Kidney (tissue), 14 donors: ENCODE results near the gene RPN1. TPM values are rescaled to one million over a fixed set of nuclear protein-coding genes. Genes with fewer than 3 reads are reported as not detected.

Experiments used
- DNase-seq, 5 donors: peaks; one replicate each; pipeline ENCODE4 v3.0.0-alpha.2; 2013 to 2020
- FAIRE-seq: peaks from 2 replicates; lab custom pipeline; 2012; peaks lifted over from hg19 to GRCh38; lab: Jason Lieb, UNC
- H3K27ac ChIP-seq, 2 donors: one replicate each; pipeline ENCODE4 v1.7.0; 2013; ENCODE audit warnings: low read depth in 2 of 2, low read length in 2 of 2, inconsistent platforms in 1 of 2
- H3K27me3 ChIP-seq: one replicate; pipeline ENCODE4 v1.7.1; 2013; ENCODE audit warnings: low read length, inconsistent platforms; ENCODE audit not compliant: control insufficient read depth, insufficient read depth
- H3K36me3 ChIP-seq, 3 donors: one replicate each; pipeline versions ENCODE4 v1.7.0 to v1.7.1; 2013; ENCODE audit warnings: low read length in 3 of 3, control low read depth in 1 of 3, inconsistent platforms in 1 of 3; ENCODE audit not compliant: insufficient read depth in 3 of 3, control insufficient read depth in 2 of 3
- H3K4me1 ChIP-seq, 3 donors: one replicate each; pipeline versions ENCODE4 v1.7.0 to v1.7.1; 2013; ENCODE audit warnings: low read length in 3 of 3, inconsistent platforms in 1 of 3, low read depth in 1 of 3; ENCODE audit not compliant: control insufficient read depth in 2 of 3, insufficient read depth in 2 of 3
- H3K4me3 ChIP-seq, 3 donors: one replicate each; pipeline versions ENCODE4 v1.7.0 to v1.8.1; 2013; ENCODE audit warnings: low read length in 3 of 3, control low read depth in 1 of 3, inconsistent platforms in 1 of 3
- H3K9ac ChIP-seq, 3 donors: one replicate each; pipeline versions ENCODE4 v1.7.0 to v1.7.1; 2013; ENCODE audit warnings: low read length in 3 of 3, control low read depth in 1 of 3, inconsistent platforms in 1 of 3
- H3K9me3 ChIP-seq, 3 donors: one replicate each; pipeline versions ENCODE4 v1.7.0 to v1.7.1; 2013; ENCODE audit warnings: low read length in 3 of 3, control low read depth in 1 of 3, inconsistent platforms in 1 of 3; ENCODE audit not compliant: control insufficient read depth in 2 of 3, insufficient read depth in 1 of 3
- intact Hi-C: fragments of 100-400 bp; cut with DNase I; formaldehyde crosslinking; loops from one replicate; pipeline ENCODE4 v1.11.1; 2022
- polyA plus RNA-seq: library from polyadenylated mRNA; stranded (reverse); fragments of 350-450 nt; fragmentation: Illumina TruSeq; extraction: RNeasy Lipid Tissue Mini Kit (QIAGEN cat#74804); gene quantifications from one replicate; pipeline ENCODE4 v1.2.3, GENCODE V29; 2014; ENCODE audit warnings: low read depth, low replicate concordance; ENCODE audit not compliant: insufficient read depth
- total RNA-seq: library from RNA; stranded (reverse); fragmentation: NEBNext Ultra II Directional; extraction: Animal tissue kit (Norgen Biotek cat#: 25700); gene quantifications from one replicate; pipeline ENCODE4 v1.2.1, GENCODE V29; 2021
- TF ChIP-seq, protein P1 (sequence below): IDR thresholded peaks from 3 replicates; pipeline ENCODE4 v1.5.1; 2012; ENCODE audit warnings: mild to moderate bottlenecking, moderate library complexity, borderline replicate concordance; ENCODE audit not compliant: insufficient read depth; ENCODE audit errors: extremely low read depth
- donor health status: control.
- donor health status: control.
- donor health status: control.
- donor health status: control.
- donor health status: control.
- donor health status: DM: yes; HTN: yes; CAD: no.
- donor health status: Normal renal cell carcinoma (clear cell type).

The RPN1 gene
- total and polyA plus RNA-seq, 2 donors from 2014 or later = 192 to 234 TPM

GRCh38 chr3:128634075-128634611 lies 16.5 kb downstream of the RPN1 start:
- no peak for FAIRE-seq
- Histone ChIP-seq H3K9me3 (no peaks in the 10 kb centered on the region), H3K36me3 (peaks cover 2 to 20% (median 19%) of the 10 kb centered on the region in 3 donors), H3K4me1 (no peaks in the 10 kb centered on the region), H3K27me3 (no peaks in the 10 kb centered on the region), H3K4me3 (no peak overlapping the region), H3K27ac (no peak overlapping the region), H3K9ac (no peak overlapping the region)
- no peak for DNase-seq
- TF ChIP-seq, protein P1, sequence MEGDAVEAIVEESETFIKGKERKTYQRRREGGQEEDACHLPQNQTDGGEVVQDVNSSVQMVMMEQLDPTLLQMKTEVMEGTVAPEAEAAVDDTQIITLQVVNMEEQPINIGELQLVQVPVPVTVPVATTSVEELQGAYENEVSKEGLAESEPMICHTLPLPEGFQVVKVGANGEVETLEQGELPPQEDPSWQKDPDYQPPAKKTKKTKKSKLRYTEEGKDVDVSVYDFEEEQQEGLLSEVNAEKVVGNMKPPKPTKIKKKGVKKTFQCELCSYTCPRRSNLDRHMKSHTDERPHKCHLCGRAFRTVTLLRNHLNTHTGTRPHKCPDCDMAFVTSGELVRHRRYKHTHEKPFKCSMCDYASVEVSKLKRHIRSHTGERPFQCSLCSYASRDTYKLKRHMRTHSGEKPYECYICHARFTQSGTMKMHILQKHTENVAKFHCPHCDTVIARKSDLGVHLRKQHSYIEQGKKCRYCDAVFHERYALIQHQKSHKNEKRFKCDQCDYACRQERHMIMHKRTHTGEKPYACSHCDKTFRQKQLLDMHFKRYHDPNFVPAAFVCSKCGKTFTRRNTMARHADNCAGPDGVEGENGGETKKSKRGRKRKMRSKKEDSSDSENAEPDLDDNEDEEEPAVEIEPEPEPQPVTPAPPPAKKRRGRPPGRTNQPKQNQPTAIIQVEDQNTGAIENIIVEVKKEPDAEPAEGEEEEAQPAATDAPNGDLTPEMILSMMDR = no peak
- intact Hi-C loops = no loop called here

- H3K4me3 ChIP-seq = no peak overlapping the region
- no peaks in the 10 kb centered on the region for H3K9me3 ChIP-seq
- DNase-seq (no peak), FAIRE-seq (no peak)
- intact Hi-C loops = no loop called here
- TF ChIP-seq, protein P1 = no peak
- peaks cover 2 to 13% (median 12%) of the 10 kb centered on the region in 3 donors for H3K36me3 ChIP-seq
- no peak overlapping the region for H3K27ac ChIP-seq
- no peak overlapping the region for H3K9ac ChIP-seq
- no peaks in the 10 kb centered on the region for H3K27me3 ChIP-seq
- H3K4me1 ChIP-seq = no peaks in the 10 kb centered on the region
These were observed 18.3 kb downstream of the RPN1 start for GRCh38 chr3:128632301-128632700.

DNA sequence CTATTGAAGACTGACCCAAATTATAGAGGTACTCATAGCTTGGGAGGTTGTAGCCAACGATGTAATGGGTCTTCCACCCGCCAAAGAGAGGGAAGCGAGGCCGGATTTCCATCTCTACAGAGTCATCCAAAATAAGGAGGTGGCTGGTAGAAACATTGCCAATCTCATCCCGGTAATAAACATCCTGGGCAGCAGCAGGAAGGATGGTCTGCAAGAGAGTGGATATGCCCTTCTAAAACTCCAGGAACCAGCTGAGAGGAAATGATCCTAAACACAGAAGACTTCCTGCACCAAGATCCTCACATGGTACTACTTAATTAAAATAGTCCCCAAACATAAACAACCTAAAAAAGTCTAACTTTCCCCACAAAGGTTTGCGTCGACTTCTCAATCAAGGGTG lies 20.7 kb downstream of the RPN1 start:
- FAIRE-seq (no peak), DNase-seq (no peak)
- H3K9ac ChIP-seq = no peak overlapping the region
- H3K27ac ChIP-seq = no peak overlapping the region
- no peaks in the 10 kb centered on the region for H3K9me3 ChIP-seq
- H3K36me3 ChIP-seq = peaks cover 18 to 36% (median 25%) of the 10 kb centered on the region in 3 donors
- intact Hi-C loops = no loop called here
- TF ChIP-seq, protein P1 = no peak
- H3K4me1 ChIP-seq = peaks cover 0 to 2% (median 0%) of the 10 kb centered on the region in 3 donors
- no peaks in the 10 kb centered on the region for H3K27me3 ChIP-seq
- no peak overlapping the region for H3K4me3 ChIP-seq
